ENCODE measurements around the gene ECT2L.

- no peak for TF ChIP-seq EZH2 (IDR thresholded peaks at IDR 0.05)
- TF ChIP-seq POLR2AphosphoS5 (IDR thresholded peaks at IDR 0.05; ENCODE audit: borderline replicate concordance, low read depth, low read length): no peak
- no peak for TF ChIP-seq FOXP2 (optimal IDR thresholded peaks at IDR 0.05; ENCODE audit: control extremely low read depth, extremely low read length, insufficient read depth)
Observed at GRCh38 chr6:138948004-138948403, 152.1 kb downstream of the ECT2L start.
